ENCODE measurements around the gene USP33.

GRCh38 chr1:77803371-77803770 lies 43.7 kb upstream of the USP33 start:
- TF ChIP-seq POLR2AphosphoS2 (conservative IDR thresholded peaks at IDR 0.05; ENCODE audit: low read length) (no peak), CTCF (IDR thresholded peaks at IDR 0.05) (no peak), EP300 (IDR thresholded peaks at IDR 0.05) (no peak)
